Measurements from ENCODE around the gene NPR2. TPM values are rescaled to one million over a fixed set of nuclear protein-coding genes. Genes with fewer than 3 reads are reported as not detected.
A peak's percentile ranks its signal among the peaks of the same experiment; 100 is the strongest.

NPR2 gene
- total and polyA plus RNA-seq, 2 of the 13 experiments (the other 11 are each of a cell fraction or from before 2014, with no cell fraction given), result 7.4 to 9.4 TPM

- TF ChIP-seq HOXA3 (CRISPR knock-in tag; IDR thresholded peaks at IDR 0.05) (no peak; the same call in 1 of the 2 replicates), TRIM24 (CRISPR knock-in tag; IDR thresholded peaks at IDR 0.05) (no peak), NFYB (CRISPR knock-in tag; IDR thresholded peaks at IDR 0.05) (no peak), RFXAP (CRISPR knock-in tag; IDR thresholded peaks at IDR 0.05; ENCODE audit: borderline replicate concordance) (0 out of 2 replicates have a peak, but pooled peaks have one; percentile 78), CREB3 (CRISPR knock-in tag; IDR thresholded peaks at IDR 0.05) (peak; percentile 86; the same call in 1 of the 2 replicates), CHCHD3 (CRISPR knock-in tag; IDR thresholded peaks at IDR 0.05) (no peak), ZMYM2 (CRISPR knock-in tag; IDR thresholded peaks at IDR 0.05) (peak; percentile 95), TFDP1 (CRISPR knock-in tag; IDR thresholded peaks at IDR 0.05; ENCODE audit: borderline replicate concordance) (peak; percentile 52; the same call in 1 of the 2 replicates), ZSCAN5A (CRISPR knock-in tag; IDR thresholded peaks at IDR 0.05; ENCODE audit: borderline replicate concordance) (no peak), UBTF (CRISPR knock-in tag; IDR thresholded peaks at IDR 0.05) (peak; percentile 91), MXD4 (CRISPR knock-in tag; IDR thresholded peaks at IDR 0.05) (no peak), ETS1 (CRISPR knock-in tag; IDR thresholded peaks at IDR 0.05) (0 out of 2 replicates have a peak, but pooled peaks have one; percentile 72), FOXA1 (IDR thresholded peaks at IDR 0.05) (no peak), FOXA1 (CRISPR knock-in tag; IDR thresholded peaks at IDR 0.05) (peak; percentile 31; the same call in 1 of the 2 replicates), SRY (CRISPR knock-in tag; IDR thresholded peaks at IDR 0.05) (peak; percentile 24; the same call in 1 of the 2 replicates), ZNF431 (CRISPR knock-in tag; IDR thresholded peaks at IDR 0.05; ENCODE audit: borderline replicate concordance, low read depth) (no peak), ZNF597 (CRISPR knock-in tag; IDR thresholded peaks at IDR 0.05) (no peak), ZNF557 (CRISPR knock-in tag; IDR thresholded peaks at IDR 0.05) (no peak; the same call in 1 of the 2 replicates), TEF (CRISPR knock-in tag; IDR thresholded peaks at IDR 0.05) (no peak), KAT7 (CRISPR knock-in tag; IDR thresholded peaks at IDR 0.05; ENCODE audit: borderline replicate concordance) (no peak)
Observed at GRCh38 chr9:35756275-35757225, 34.8 kb upstream of the NPR2 start (continued).
